Left ventricle myocardium inferior (tissue), 1 donor: ENCODE data around the gene SH3BP5. TPM values are rescaled to one million over a fixed set of nuclear protein-coding genes. Genes with fewer than 3 reads are reported as not detected.

Experiments used
- DNase-seq: peaks from one replicate; pipeline ENCODE4 v3.0.0-alpha.2; 2020
- H3K27ac ChIP-seq: fragments of 200-600 bp; replicated peaks from 2 replicates; pipeline ENCODE4 v1.8.0; 2021
- H3K27me3 ChIP-seq: fragments of 200-600 bp; 2 replicates; pipeline ENCODE4 v1.8.0; 2021; ENCODE audit warnings: low read depth
- H3K36me3 ChIP-seq: fragments of 200-600 bp; 2 replicates; pipeline ENCODE4 v1.8.0; 2021
- H3K4me1 ChIP-seq: fragments of 200-600 bp; 2 replicates; pipeline ENCODE4 v1.8.0; 2021
- H3K4me3 ChIP-seq: fragments of 200-600 bp; 2 replicates; pipeline ENCODE4 v1.8.0; 2021; ENCODE audit warnings: mild to moderate bottlenecking, moderate library complexity
- H3K9me3 ChIP-seq: fragments of 200-600 bp; replicated peaks from 2 replicates; pipeline ENCODE4 v1.8.0; 2021
- CTCF ChIP-seq: fragments of 200-600 bp; IDR thresholded peaks from 2 replicates; pipeline ENCODE4 v1.8.0; 2021; ENCODE audit warnings: antibody characterized with exemption, mild to moderate bottlenecking, borderline replicate concordance
- intact Hi-C: fragments of 100-400 bp; cut with micrococcal nuclease; formaldehyde crosslinking; loops from one replicate; pipeline ENCODE4 v1.11.0; 2022
- total RNA-seq: library from RNA; stranded (reverse); fragmentation: NEBNext Ultra II Directional; extraction: Animal tissue kit (Norgen Biotek cat#: 25700); gene quantifications from one replicate; pipeline ENCODE4 v1.2.1, GENCODE V29; 2021
- donor health status: DM: no; HTN: yes; CAD: no; lungs with severe emphysema.

The SH3BP5 gene
- total RNA-seq, 1 donor from 2014 or later, result 8.8 TPM

- Histone ChIP-seq H3K27ac (no peak overlapping the region), H3K4me3 (no peak overlapping the region), H3K9me3 (peaks cover 27% of the 10 kb centered on the region), H3K36me3 (no peaks in the 10 kb centered on the region), H3K27me3 (no peaks in the 10 kb centered on the region), H3K4me1 (no peaks in the 10 kb centered on the region)
- no peak for DNase-seq
- TF ChIP-seq CTCF, result no peak
- intact Hi-C loops, result no loop called here
Measured at GRCh38 chr3:15348246-15348645, 15.9 kb upstream of the SH3BP5 start.

GRCh38 chr3:15347737-15348110, 15.3 kb upstream of the SH3BP5 start:
- Histone ChIP-seq H3K27me3 (no peaks in the 10 kb centered on the region), H3K4me3 (no peak overlapping the region), H3K9me3 (peaks cover 30% of the 10 kb centered on the region), H3K4me1 (no peaks in the 10 kb centered on the region), H3K36me3 (no peaks in the 10 kb centered on the region), H3K27ac (no peak overlapping the region)
- TF ChIP-seq CTCF, result no peak
- intact Hi-C loops, result no loop called here
- DNase-seq, result no peak

GRCh38 chr3:15347063-15347736, 14.8 kb upstream of the SH3BP5 start:
- TF ChIP-seq CTCF, result no peak
- Histone ChIP-seq H3K27ac (no peak overlapping the region), H3K4me3 (no peak overlapping the region), H3K4me1 (no peaks in the 10 kb centered on the region), H3K9me3 (peaks cover 30% of the 10 kb centered on the region), H3K27me3 (no peaks in the 10 kb centered on the region), H3K36me3 (no peaks in the 10 kb centered on the region)
- intact Hi-C loops, result no loop called here
- DNase-seq, result no peak

- H3K4me3 ChIP-seq, result no peak overlapping the region
- no peak overlapping the region for H3K27ac ChIP-seq
- H3K36me3 ChIP-seq, result no peaks in the 10 kb centered on the region
- H3K27me3 ChIP-seq, result no peaks in the 10 kb centered on the region
- DNase-seq, result no peak
- intact Hi-C loops, result no loop called here
- peaks cover 23% of the 10 kb centered on the region for H3K9me3 ChIP-seq
- no peaks in the 10 kb centered on the region for H3K4me1 ChIP-seq
- no peak for TF ChIP-seq CTCF
Measured at GRCh38 chr3:15346516-15346915, 14.1 kb upstream of the SH3BP5 start.

- DNase-seq, result no peak
- H3K9me3 ChIP-seq, result peaks cover 15% of the 10 kb centered on the region
- no peak overlapping the region for H3K4me3 ChIP-seq
- intact Hi-C loops, result no loop called here
- no peaks in the 10 kb centered on the region for H3K27me3 ChIP-seq
- no peaks in the 10 kb centered on the region for H3K4me1 ChIP-seq
- H3K27ac ChIP-seq, result no peak overlapping the region
- no peaks in the 10 kb centered on the region for H3K36me3 ChIP-seq
- no peak for TF ChIP-seq CTCF
Measured at GRCh38 chr3:15345608-15346137, 13.3 kb upstream of the SH3BP5 start.
